ENCODE measurements around the gene ARL4A. TPM values are rescaled to one million over a fixed set of nuclear protein-coding genes. Genes with fewer than 3 reads are reported as not detected.

ARL4A gene
- total and polyA plus RNA-seq, 2 donors (not counting 3 experiments of a cell fraction or from before 2014, with no cell fraction given) = 34.1 to 43.2 TPM

- FAIRE-seq = no peak
- ChIA-PET POLR2A (no interaction called here), CTCF (interaction anchor here (1.0 to 5.3 kb wide), 4 partner anchors 8 to 51 kb away, joined by 4 to 53 read pairs (median 5); partner anchors contain the start of gene ARL4A)
- H3K4me3 ChIP-seq (replicated peaks in 1 of 3; ENCODE audit: insufficient read depth in 1 of 3, low read depth in 1 of 3, low read length in 3 of 3) = peak overlapping the region in 1 of 3 experiments; percentile 3
- peak overlapping the region; percentile 61 for H3K9ac ChIP-seq (replicated peaks; ENCODE audit: extremely low read depth, insufficient read depth, low read length)
- peak; percentile 86 for DNase-seq (ENCODE audit: low read depth, low spot score)
- no peaks in the 10 kb centered on the region for H3K79me2 ChIP-seq (ENCODE audit: control insufficient read depth, insufficient read depth, low read length)
- peak overlapping the region; percentile 62 for H3K4me2 ChIP-seq (ENCODE audit: insufficient read depth, low read length)
- no peaks in the 10 kb centered on the region for H4K20me1 ChIP-seq (replicated peaks; ENCODE audit: control insufficient read depth, extremely low read depth, insufficient read depth, low read length)
- intact Hi-C loops (cut with micrococcal nuclease) = no loop called here
- H3K4me1 ChIP-seq (ENCODE audit: control insufficient read depth, extremely low read depth, insufficient read depth, low read length) = peaks cover 37% of the 10 kb centered on the region
- no peaks in the 10 kb centered on the region for H3K9me1 ChIP-seq (replicated peaks; ENCODE audit: control insufficient read depth, extremely low read depth, insufficient read depth, low read length)
- dilution Hi-C loops (cut with MboI; ENCODE audit: extremely low pct_ligation_motif_present, low sequenced_read_pairs) = no loop called here
- no peaks in the 10 kb centered on the region for H3K9me3 ChIP-seq (replicated peaks; ENCODE audit: control insufficient read depth, insufficient read depth, low read length)
- no peaks in the 10 kb centered on the region for H3K36me3 ChIP-seq (ENCODE audit: control insufficient read depth in 2 of 2, extremely low read depth in 1 of 2, insufficient read depth in 2 of 2, low read length in 2 of 2)
- TF ChIP-seq FOS (IDR thresholded peaks at IDR 0.05; ENCODE audit: borderline replicate concordance, insufficient read depth, low read length) (no peak), POLR2AphosphoS5 (IDR thresholded peaks at IDR 0.05; ENCODE audit: insufficient read depth, low read depth, low read length) (no peak), MYC (IDR thresholded peaks at IDR 0.05; ENCODE audit: low read depth, low read length) (no peak), CTCF (IDR thresholded peaks at IDR 0.05; ENCODE audit: extremely low read depth in 1 of 2, insufficient read depth in 1 of 2, low read depth in 1 of 2, low read length in 2 of 2) (no peak), GATA2 (IDR thresholded peaks at IDR 0.05; ENCODE audit: insufficient read depth, insufficient read length, low read depth, low read length) (no peak), POLR2A (IDR thresholded peaks at IDR 0.05; ENCODE audit: low read depth, low read length) (no peak), JUN (IDR thresholded peaks at IDR 0.05; ENCODE audit: borderline replicate concordance, insufficient read depth, insufficient read length, low read depth) (no peak), EZH2 (IDR thresholded peaks at IDR 0.05; ENCODE audit: borderline replicate concordance, low read depth, low read length, severe bottlenecking) (no peak), MAX (IDR thresholded peaks at IDR 0.05; ENCODE audit: insufficient read depth, insufficient read length) (no peak)
- H2AFZ ChIP-seq (ENCODE audit: low read depth, low read length) = peak overlapping the region; percentile 78
- no TSS peak for BruUV-seq (replicated peaks)
- peak overlapping the region; percentile 84 for H3K27ac ChIP-seq (ENCODE audit: insufficient read depth, low read depth, low read length)
- H3K27me3 ChIP-seq (ENCODE audit: control insufficient read depth in 2 of 2, insufficient read depth in 2 of 2, low read length in 2 of 2) = no peaks in the 10 kb centered on the region
These were observed 32.8 kb downstream of the ARL4A start for GRCh38 chr7:12719981-12720865.
